ENCODE measurements around the gene APPL2. TPM values are rescaled to one million over a fixed set of nuclear protein-coding genes. Genes with fewer than 3 reads are reported as not detected.

The APPL2 gene
- total and polyA plus RNA-seq, 3 donors from 2014 or later, result 70.9 to 140 (median 129) TPM

GRCh38 chr12:105267711-105268110 lies 31.7 kb upstream of the APPL2 start:
- Histone ChIP-seq H3K4me1 (no peaks in the 10 kb centered on the region), H3K4me3 (no peak overlapping the region), H3K36me3 (ENCODE audit: low read depth, missing control alignments) (no peaks in the 10 kb centered on the region), H3K9me3 (no peaks in the 10 kb centered on the region), H3K27ac (no peak overlapping the region), H3K27me3 (no peaks in the 10 kb centered on the region)
- DNase-seq, result no peak
- 87 to 98% methylated on average over 4 of the region's 4 CpGs for WGBS, 2 donors
- intact Hi-C loops (cut with DNase I; ENCODE audit: low total_unique reads), result no loop called here
- TF ChIP-seq POLR2A (IDR thresholded peaks at IDR 0.05), result no peak
- TF ChIP-seq CTCF (IDR thresholded peaks at IDR 0.05), result no peak

- no peak for DNase-seq
- intact Hi-C loops (cut with DNase I; ENCODE audit: low total_unique reads), result no loop called here
- WGBS, 2 donors, result 83 to 96% methylated on average over 4 of the region's 4 CpGs
Measured at GRCh38 chr12:105264771-105265170, 28.8 kb upstream of the APPL2 start.

GRCh38 chr12:105262461-105263184 lies 26.6 kb upstream of the APPL2 start:
- Histone ChIP-seq H3K4me3 (no peak overlapping the region), H3K27me3 (no peaks in the 10 kb centered on the region), H3K4me1 (peaks cover 9% of the 10 kb centered on the region), H3K36me3 (ENCODE audit: low read depth, missing control alignments) (no peaks in the 10 kb centered on the region), H3K9me3 (no peaks in the 10 kb centered on the region), H3K27ac (no peak overlapping the region)
- TF ChIP-seq CTCF (IDR thresholded peaks at IDR 0.05) (no peak), POLR2A (IDR thresholded peaks at IDR 0.05) (no peak)
- DNase-seq, result no peak
- intact Hi-C loops (cut with DNase I; ENCODE audit: low total_unique reads), result no loop called here
- WGBS, 2 donors, result 85 to 89% methylated on average over 6 of the region's 6 CpGs

More at GRCh38 chr12:105264771-105265170, 28.8 kb upstream of the APPL2 start:
- Histone ChIP-seq H3K4me3 (no peak overlapping the region), H3K4me1 (no peaks in the 10 kb centered on the region), H3K27ac (no peak overlapping the region), H3K9me3 (no peaks in the 10 kb centered on the region), H3K27me3 (no peaks in the 10 kb centered on the region), H3K36me3 (ENCODE audit: low read depth, missing control alignments) (no peaks in the 10 kb centered on the region)
- TF ChIP-seq CTCF (IDR thresholded peaks at IDR 0.05), result no peak
- no peak for TF ChIP-seq POLR2A (IDR thresholded peaks at IDR 0.05)

DNA sequence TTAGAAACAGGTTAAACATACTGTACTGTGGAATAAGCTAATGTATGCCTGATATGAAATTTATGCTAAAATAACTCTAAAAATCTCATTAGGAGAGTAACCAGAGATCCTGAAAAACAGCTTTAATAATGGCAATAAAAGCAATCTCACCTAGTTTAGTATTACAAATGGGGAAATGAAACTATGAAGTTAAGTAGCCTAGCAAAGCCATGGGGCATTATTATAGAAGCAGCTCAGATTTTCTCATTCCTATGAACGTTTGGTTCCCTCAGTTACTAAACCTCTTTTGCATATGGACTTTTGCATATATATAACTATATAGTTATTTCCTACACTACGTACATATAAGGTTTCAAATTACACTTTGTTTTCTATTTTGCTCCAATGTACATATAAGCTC lies 25.0 kb upstream of the APPL2 start:
- no peak for DNase-seq
- Histone ChIP-seq H3K27me3 (no peaks in the 10 kb centered on the region), H3K36me3 (ENCODE audit: low read depth, missing control alignments) (no peaks in the 10 kb centered on the region), H3K4me3 (no peak overlapping the region), H3K4me1 (peaks cover 10% of the 10 kb centered on the region), H3K9me3 (no peaks in the 10 kb centered on the region), H3K27ac (no peak overlapping the region)
- WGBS, 2 donors, result 73 to 81% methylated on average over 2 of the region's 2 CpGs
- TF ChIP-seq CTCF (IDR thresholded peaks at IDR 0.05), result no peak
- no peak for TF ChIP-seq POLR2A (IDR thresholded peaks at IDR 0.05)
- intact Hi-C loops (cut with DNase I; ENCODE audit: low total_unique reads), result no loop called here

DNA sequence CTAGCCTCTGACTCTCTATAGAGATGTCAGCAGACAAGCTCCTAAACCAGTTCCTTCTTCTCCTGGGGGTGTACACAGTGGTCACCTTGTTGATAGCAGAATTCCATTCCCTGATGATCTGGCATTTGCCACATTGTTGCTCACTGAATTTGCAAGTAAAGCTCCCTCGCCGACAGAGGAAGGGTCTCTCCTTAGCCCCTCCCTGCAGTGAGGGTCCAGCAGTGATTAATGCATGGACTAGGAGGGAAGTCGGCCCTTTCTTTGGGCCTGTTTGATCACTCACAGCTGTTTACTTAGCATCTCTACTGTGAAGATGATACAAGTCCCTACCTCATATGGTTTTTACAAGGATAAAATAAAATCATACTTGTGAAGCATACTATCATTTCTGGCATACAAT lies 23.3 kb upstream of the APPL2 start:
- WGBS, 2 donors, result 59 to 68% methylated on average over 3 of the region's 3 CpGs
- Histone ChIP-seq H3K27ac (peak overlapping the region in 1 of 2 donors; percentile 21), H3K9me3 (no peaks in the 10 kb centered on the region), H3K27me3 (no peaks in the 10 kb centered on the region), H3K4me3 (no peak overlapping the region), H3K4me1 (peaks cover 10% of the 10 kb centered on the region), H3K36me3 (ENCODE audit: low read depth, missing control alignments) (no peaks in the 10 kb centered on the region)
- no peak for DNase-seq
- TF ChIP-seq POLR2A (IDR thresholded peaks at IDR 0.05), result no peak
- TF ChIP-seq CTCF (IDR thresholded peaks at IDR 0.05), result no peak
- intact Hi-C loops (cut with DNase I; ENCODE audit: low total_unique reads), result no loop called here

All from testis (tissue), 3 donors.